ENCODE measurements around the gene CFAP74. TPM values are rescaled to one million over a fixed set of nuclear protein-coding genes. Genes with fewer than 3 reads are reported as not detected.

The CFAP74 gene
- total RNA-seq, 1 donor from 2014 or later = 0.35 TPM

- intact Hi-C loops (cut with DNase I) = no loop called here
- no peak overlapping the region for H3K27ac ChIP-seq
- no peaks in the 10 kb centered on the region for H3K9me3 ChIP-seq
- DNase-seq (peak; percentile 66), ATAC-seq (no peak)
- no peak for TF ChIP-seq CTCF (IDR thresholded peaks at IDR 0.05)
- H3K4me1 ChIP-seq = peaks cover 9% of the 10 kb centered on the region
- H3K4me3 ChIP-seq = peak overlapping the region; percentile 56
- no peaks in the 10 kb centered on the region for H3K36me3 ChIP-seq
- no peaks in the 10 kb centered on the region for H3K27me3 ChIP-seq
Measured at GRCh38 chr1:1917995-1918900, 85.3 kb downstream of the CFAP74 start.

- Histone ChIP-seq H3K27ac (no peak overlapping the region), H3K36me3 (no peaks in the 10 kb centered on the region), H3K4me1 (peaks cover 9% of the 10 kb centered on the region), H3K27me3 (no peaks in the 10 kb centered on the region), H3K4me3 (no peak overlapping the region), H3K9me3 (no peaks in the 10 kb centered on the region)
- ATAC-seq (no peak), DNase-seq (peak; percentile 67)
- intact Hi-C loops (cut with DNase I) = no loop called here
- TF ChIP-seq CTCF (IDR thresholded peaks at IDR 0.05) = no peak
Measured at GRCh38 chr1:1917304-1917976, 86.1 kb downstream of the CFAP74 start.

GRCh38 chr1:1916851-1917251 is 86.7 kb downstream of the CFAP74 start:
- TF ChIP-seq CTCF (IDR thresholded peaks at IDR 0.05) = no peak
- Histone ChIP-seq H3K27me3 (no peaks in the 10 kb centered on the region), H3K4me3 (no peak overlapping the region), H3K36me3 (no peaks in the 10 kb centered on the region), H3K9me3 (no peaks in the 10 kb centered on the region), H3K27ac (no peak overlapping the region), H3K4me1 (peaks cover 9% of the 10 kb centered on the region)
- intact Hi-C loops (cut with DNase I) = no loop called here
- ATAC-seq (no peak), DNase-seq (no peak)

- no peak for DNase-seq
- Histone ChIP-seq H3K4me1 (peaks cover 9% of the 10 kb centered on the region), H3K27ac (no peak overlapping the region)
Measured at GRCh38 chr1:1915911-1916840, 87.4 kb downstream of the CFAP74 start.

More at GRCh38 chr1:1915911-1916840, 87.4 kb downstream of the CFAP74 start:
- no peaks in the 10 kb centered on the region for H3K27me3 ChIP-seq
- H3K36me3 ChIP-seq = no peaks in the 10 kb centered on the region
- intact Hi-C loops (cut with DNase I) = no loop called here
- ATAC-seq = no peak
- TF ChIP-seq CTCF (IDR thresholded peaks at IDR 0.05) = no peak
- no peaks in the 10 kb centered on the region for H3K9me3 ChIP-seq
- H3K4me3 ChIP-seq = no peak overlapping the region
